GM04504 (cell line): ENCODE results near the gene APOBEC3H.
"Not testable (repeated sequence)": the region's sequence is repeated elsewhere in the genome, so short reads cannot be mapped to it uniquely, and the experiment has no call there.

Experiments used
- DNase-seq: peaks from one replicate; pipeline ENCODE4 v3.0.0-alpha.2; 2012; ENCODE audit warnings: low read depth

APOBEC3H gene

DNA sequence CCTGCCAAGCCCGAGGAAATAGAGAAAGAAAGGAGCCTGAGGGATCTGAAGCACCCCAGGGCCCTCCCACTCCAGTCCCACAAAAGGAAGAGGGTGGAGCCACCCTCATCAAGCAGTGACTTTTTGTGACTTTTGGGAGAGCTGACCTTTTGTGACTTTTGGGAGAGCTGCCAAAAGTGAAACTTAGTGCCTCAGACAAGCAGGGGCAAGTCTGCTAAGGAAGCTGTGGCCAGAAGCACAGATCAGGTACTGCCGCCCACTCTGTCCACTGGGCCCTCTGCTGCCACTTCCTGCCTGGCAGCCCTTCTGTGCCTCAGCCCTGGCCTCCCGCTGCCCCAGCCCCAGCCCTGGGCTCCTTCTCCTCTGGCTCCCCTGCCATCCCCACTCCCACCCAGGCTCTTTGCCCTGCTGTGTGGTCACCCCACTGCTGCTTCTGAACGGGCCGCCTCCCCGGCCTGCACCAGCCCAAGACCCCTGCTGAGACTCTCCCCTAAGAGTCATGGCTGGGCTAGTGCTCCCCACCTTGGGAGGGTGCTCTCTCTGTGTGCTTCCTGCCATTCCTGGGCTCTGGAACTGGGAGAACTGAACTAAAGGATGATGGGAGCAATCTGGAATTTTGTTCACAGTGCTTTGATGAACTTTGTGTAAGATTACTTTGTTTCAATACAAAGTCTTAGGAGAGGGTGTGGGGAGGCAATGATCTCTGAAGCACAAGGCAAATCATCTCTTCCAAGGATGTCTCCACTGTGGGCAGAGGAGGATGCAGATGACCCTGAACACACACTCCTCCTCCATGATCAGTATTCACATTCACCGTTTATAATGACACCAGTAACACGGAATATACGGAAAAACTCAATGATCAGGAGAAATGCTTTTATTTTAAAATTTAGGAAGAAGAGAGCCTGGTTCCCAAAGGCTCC, at the start of gene APOBEC3H:
APOBEC3H (plus strand) TSS at position 147 of the 923 bp plus-strand sequence. CDS start 3,035 bp downstream, outside the sequence.
- DNase-seq, result no peak

GRCh38 chr22:39049486-39049885, 47.6 kb upstream of the APOBEC3H start:
- not testable (repeated sequence) for DNase-seq

GRCh38 chr22:39051844-39052495, 45.1 kb upstream of the APOBEC3H start:
- DNase-seq, result not testable (repeated sequence)

GRCh38 chr22:39055658-39056057, 41.4 kb upstream of the APOBEC3H start:
- no peak for DNase-seq

GRCh38 chr22:39061290-39061689, 35.8 kb upstream of the APOBEC3H start:
- not testable (repeated sequence) for DNase-seq

- not testable (repeated sequence) for DNase-seq
Measured at GRCh38 chr22:39061951-39062350, 35.1 kb upstream of the APOBEC3H start.

DNA sequence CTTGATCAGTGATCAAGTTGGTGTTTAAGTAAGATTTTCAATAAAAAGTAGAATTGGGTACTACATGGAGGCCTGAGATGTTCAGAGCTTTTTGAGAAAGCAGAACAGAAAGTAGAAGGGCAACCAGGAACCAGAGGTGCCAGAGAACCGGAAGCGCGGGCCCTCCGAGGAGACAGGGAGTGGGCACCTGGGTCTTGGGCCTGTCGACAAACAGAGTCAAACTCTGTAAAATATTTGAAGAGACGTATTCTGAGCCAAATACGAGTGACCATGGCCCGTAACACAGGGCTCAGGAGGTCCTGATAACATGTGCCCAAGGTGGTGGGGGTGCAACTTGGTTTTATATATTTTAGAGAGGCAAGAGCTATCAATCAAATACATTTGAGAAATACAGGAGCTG, 33.1 kb upstream of the APOBEC3H start:
- DNase-seq, result not testable (repeated sequence)

DNA sequence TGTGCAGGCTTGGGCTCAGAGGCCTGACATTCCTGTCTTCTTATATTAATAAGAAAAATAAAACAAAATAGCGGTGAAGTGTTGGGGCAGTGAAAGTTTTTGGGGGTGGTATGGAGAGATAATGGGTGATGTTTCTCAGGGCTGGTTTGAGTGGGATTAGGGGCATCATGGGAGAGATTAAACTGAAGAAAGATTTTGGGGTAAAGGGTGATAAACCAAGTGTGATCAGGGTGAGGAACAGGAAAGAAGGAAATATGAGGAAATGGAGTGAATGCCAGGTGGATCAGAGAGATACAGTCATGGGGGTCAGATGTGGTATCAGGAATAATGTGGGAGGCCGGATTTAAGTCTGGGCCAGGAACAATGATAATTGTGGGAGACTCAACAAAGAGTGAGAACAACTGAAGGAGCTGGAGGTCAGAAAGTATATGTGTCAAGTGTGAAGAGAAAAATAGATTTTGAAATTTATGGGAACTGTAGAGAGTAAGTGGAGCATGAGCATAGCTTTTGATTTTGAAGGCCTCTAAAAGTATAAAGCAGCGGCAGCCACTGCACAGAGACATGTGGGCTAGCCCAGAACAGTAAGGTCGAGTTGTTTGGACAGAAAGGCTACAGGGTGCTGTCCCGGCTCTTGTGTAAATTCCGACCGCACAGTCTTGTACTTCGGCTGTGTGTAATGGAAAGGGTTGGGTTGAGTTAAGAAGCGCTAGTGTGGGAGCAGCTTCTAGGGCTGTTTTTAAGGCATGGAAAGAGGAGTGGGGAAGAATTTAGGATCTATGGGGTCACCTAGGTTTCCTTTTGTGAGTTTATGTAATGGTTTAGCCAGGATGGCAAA, 30.4 kb upstream of the APOBEC3H start:
- not testable (repeated sequence) for DNase-seq

GRCh38 chr22:39068033-39068785, 28.8 kb upstream of the APOBEC3H start:
- no peak for DNase-seq

GRCh38 chr22:39070186-39070585, 26.9 kb upstream of the APOBEC3H start:
- no peak for DNase-seq

DNA sequence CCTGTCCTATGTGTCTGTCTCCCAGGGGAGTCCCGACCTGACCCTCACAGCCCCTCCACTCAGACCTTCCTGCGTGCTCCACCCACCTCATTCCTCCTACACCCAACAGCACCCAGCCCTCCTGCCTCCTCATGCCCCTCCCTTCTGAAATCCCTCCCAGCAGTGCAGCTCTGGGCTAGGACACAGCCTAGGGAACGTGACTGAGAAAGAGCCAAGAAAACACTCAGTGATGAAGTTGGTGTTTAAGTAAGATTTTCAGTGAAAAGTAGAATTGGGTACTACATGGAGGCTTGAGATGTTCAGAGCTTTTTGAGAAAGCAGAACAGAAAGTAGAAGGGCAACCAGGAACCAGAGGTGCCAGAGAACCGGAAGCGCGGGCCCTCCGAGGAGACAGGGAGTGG, 24.5 kb upstream of the APOBEC3H start:
- not testable (repeated sequence) for DNase-seq

- DNase-seq, result no peak
Measured at GRCh38 chr22:39073981-39074380, 23.1 kb upstream of the APOBEC3H start.

- not testable (repeated sequence) for DNase-seq
Measured at GRCh38 chr22:39076155-39077025, 20.7 kb upstream of the APOBEC3H start.

- peak; percentile 23 for DNase-seq
Measured at GRCh38 chr22:39077026-39077840, 19.8 kb upstream of the APOBEC3H start, which contains the start of gene APOBEC3G. APOBEC3G (plus strand) TSS chr22:39077275; CDS start chr22:39077362, 87 bp downstream.

DNA sequence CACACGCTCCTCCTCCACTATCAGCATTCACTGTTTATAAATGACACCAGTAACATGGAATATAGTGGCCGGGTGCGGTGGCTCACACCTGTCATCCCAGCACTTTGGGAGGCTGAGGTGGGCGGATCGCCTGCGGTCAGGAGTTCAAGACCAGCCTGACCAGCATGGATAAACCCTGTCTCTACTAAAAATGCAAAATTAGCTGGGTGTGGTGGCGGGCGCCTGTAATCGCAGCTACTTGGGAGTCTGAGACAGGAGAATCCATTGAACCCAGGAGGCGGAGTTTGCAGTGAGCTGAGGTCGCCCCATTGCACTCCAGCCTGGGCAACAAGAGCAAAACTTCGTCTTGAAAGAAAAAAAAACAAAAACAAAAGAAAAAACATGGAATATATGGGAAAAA, 19.1 kb upstream of the APOBEC3H start:
- DNase-seq, result not testable (repeated sequence)

- no peak for DNase-seq
Measured at GRCh38 chr22:39078329-39078728, 18.7 kb upstream of the APOBEC3H start.

DNA sequence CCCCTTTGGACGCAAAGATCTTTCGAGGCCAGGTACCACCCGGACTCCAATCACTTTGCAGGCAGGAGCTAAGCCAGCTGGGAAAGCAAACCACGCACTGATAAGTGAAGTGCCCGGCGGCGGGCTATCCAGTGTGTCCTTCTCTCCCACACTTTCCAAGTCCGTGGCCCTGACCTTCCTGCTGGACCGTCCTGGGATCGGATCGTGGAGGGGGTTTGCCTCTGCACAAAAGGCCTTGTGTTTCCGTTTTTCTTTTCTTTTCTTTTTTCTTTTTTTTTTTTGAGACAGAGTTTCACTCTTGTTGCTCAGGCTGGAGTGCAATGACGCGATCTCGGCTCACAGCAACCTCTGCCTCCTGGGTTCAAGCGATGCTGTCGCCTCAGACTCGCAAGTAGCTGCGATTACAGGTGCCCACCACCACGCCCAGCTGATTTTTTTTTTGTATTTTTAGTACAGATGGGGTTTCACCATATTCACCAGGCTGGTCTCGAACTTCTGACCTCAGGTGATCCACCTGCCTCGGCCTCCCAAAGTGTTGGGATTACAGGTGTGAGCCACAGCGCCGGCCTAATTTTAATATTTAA, 17.9 kb upstream of the APOBEC3H start:
- DNase-seq, result not testable (repeated sequence)

GRCh38 chr22:39080052-39080762, 16.8 kb upstream of the APOBEC3H start:
- no peak for DNase-seq
